MCF 10A (cell line): ENCODE results near the gene SMG6. TPM values are rescaled to one million over a fixed set of nuclear protein-coding genes. Genes with fewer than 3 reads are reported as not detected.
A peak's percentile ranks its signal among the peaks of the same experiment; 100 is the strongest.

Experiments
- BruUV-seq: library from RNA; stranded (reverse); fragments of 400-500 nt; replicated peaks from 2 replicates; lab custom pipeline; 2021; lab: Mats Ljungman, UMichigan
- CTCF ChIA-PET: fragments of 300-600 bp; sonication (Branson Sonifier 250); formaldehyde crosslinking; extraction: SDS; loops from one replicate; lab custom pipeline; 2021; ENCODE audit warnings: antibody characterized with exemption, inconsistent platforms; lab: Yijun Ruan, JAX
- POLR2A ChIA-PET: fragments of 300-600, 350-650 bp; sonication (Branson Sonifier 250); formaldehyde crosslinking; extraction: SDS; loops from one replicate; lab custom pipeline; 2020; ENCODE audit warnings: antibody characterized with exemption, inconsistent platforms; lab: Yijun Ruan, JAX
- DNase-seq: peaks from one replicate; pipeline ENCODE4 v3.0.0-alpha.2; 2018; ENCODE audit not compliant: unreplicated experiment
- H3K27ac Mint-ChIP-seq: one replicate; pipeline ENCODE4 v1.8.0; 2022; ENCODE audit warnings: mild to moderate bottlenecking, low read depth, mixed read lengths; ENCODE audit not compliant: unreplicated experiment
- H3K27me3 Mint-ChIP-seq: one replicate; pipeline ENCODE4 v1.8.0; 2022; ENCODE audit warnings: mixed read lengths; ENCODE audit not compliant: insufficient read depth, unreplicated experiment
- H3K36me3 Mint-ChIP-seq: one replicate; pipeline ENCODE4 v1.8.0; 2022; ENCODE audit warnings: mild to moderate bottlenecking, moderate library complexity, mixed read lengths; ENCODE audit not compliant: insufficient read depth, unreplicated experiment
- H3K4me1 Mint-ChIP-seq: one replicate; pipeline ENCODE4 v1.8.0; 2022; ENCODE audit warnings: mixed read lengths; ENCODE audit not compliant: insufficient read depth, unreplicated experiment
- H3K4me3 Mint-ChIP-seq: one replicate; pipeline ENCODE4 v1.8.0; 2022; ENCODE audit warnings: mild to moderate bottlenecking, moderate library complexity, mixed read lengths; ENCODE audit not compliant: unreplicated experiment
- H3K9me3 Mint-ChIP-seq: one replicate; pipeline ENCODE4 v1.8.0; 2022; ENCODE audit warnings: mixed read lengths; ENCODE audit not compliant: unreplicated experiment
- intact Hi-C: fragments of 100-400 bp; cut with micrococcal nuclease; formaldehyde crosslinking; loops from 2 replicates; pipeline ENCODE4 v1.14.1; 2022
- total RNA-seq: library from RNA; stranded (reverse); gene quantifications from 2 replicates; pipeline ENCODE4 v1.2.3, GENCODE V29; 2022
- TF ChIP-seq, protein P1 (sequence below): fragments of 200-600 bp; IDR thresholded peaks from one replicate; pipeline ENCODE4 v1.8.0; 2022; ENCODE audit warnings: antibody characterized with exemption, mild to moderate bottlenecking; ENCODE audit not compliant: unreplicated experiment

SMG6 gene
- total RNA-seq, 1 experiment from 2014 or later = 17.0 TPM

DNA sequence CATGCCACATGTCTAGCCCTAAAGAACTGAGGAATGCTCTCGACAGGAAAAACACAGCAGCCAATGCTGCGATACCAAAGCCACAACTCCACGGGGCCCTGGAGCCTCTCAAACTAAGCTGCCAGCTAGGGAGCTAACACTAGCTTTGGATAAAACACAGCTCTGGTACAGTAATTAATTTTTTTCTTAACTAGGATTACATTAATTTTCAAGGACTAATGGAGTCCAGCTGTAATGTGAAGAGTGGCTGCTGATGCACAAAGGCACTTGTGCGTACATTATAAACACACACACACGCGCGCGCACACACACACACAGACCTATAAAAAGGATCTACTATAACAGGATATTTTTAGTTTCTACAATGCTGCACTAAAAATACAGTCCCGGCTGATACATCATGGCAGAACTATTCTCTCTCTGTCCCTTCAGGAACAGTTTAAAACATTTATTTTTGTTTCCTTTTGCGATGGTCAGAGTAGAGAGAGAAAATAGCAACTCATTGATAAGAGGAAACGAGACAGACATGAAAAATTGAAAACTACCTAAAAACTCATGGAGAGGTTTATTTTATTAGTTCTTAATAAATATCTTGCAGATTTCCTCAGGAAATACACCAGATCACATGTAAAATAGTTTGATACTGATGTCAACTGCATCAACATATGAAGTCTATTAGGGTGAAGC is 88.5 kb downstream of the SMG6 start:
- H3K27ac Mint-ChIP-seq = no peak overlapping the region
- H3K36me3 Mint-ChIP-seq = peaks cover 9% of the 10 kb centered on the region
- TF ChIP-seq, protein P1, sequence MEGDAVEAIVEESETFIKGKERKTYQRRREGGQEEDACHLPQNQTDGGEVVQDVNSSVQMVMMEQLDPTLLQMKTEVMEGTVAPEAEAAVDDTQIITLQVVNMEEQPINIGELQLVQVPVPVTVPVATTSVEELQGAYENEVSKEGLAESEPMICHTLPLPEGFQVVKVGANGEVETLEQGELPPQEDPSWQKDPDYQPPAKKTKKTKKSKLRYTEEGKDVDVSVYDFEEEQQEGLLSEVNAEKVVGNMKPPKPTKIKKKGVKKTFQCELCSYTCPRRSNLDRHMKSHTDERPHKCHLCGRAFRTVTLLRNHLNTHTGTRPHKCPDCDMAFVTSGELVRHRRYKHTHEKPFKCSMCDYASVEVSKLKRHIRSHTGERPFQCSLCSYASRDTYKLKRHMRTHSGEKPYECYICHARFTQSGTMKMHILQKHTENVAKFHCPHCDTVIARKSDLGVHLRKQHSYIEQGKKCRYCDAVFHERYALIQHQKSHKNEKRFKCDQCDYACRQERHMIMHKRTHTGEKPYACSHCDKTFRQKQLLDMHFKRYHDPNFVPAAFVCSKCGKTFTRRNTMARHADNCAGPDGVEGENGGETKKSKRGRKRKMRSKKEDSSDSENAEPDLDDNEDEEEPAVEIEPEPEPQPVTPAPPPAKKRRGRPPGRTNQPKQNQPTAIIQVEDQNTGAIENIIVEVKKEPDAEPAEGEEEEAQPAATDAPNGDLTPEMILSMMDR = no peak
- POLR2A ChIA-PET = interaction anchor here (1.0 kb wide), 1 partner anchor 12 kb away, joined by 3 read pairs; no protein-coding TSS in a partner anchor
- no peak for DNase-seq
- CTCF ChIA-PET = interaction anchor here (0.7 kb wide), 2 partner anchors 29 to 160 kb away, joined by 3 to 6 read pairs; partner anchors contain the start of gene HIC1
- no TSS peak for BruUV-seq
- H3K27me3 Mint-ChIP-seq = no peaks in the 10 kb centered on the region
- intact Hi-C loops = no loop called here
- peaks cover 7% of the 10 kb centered on the region for H3K4me1 Mint-ChIP-seq
- no peak overlapping the region for H3K4me3 Mint-ChIP-seq
- H3K9me3 Mint-ChIP-seq = no peaks in the 10 kb centered on the region

DNA sequence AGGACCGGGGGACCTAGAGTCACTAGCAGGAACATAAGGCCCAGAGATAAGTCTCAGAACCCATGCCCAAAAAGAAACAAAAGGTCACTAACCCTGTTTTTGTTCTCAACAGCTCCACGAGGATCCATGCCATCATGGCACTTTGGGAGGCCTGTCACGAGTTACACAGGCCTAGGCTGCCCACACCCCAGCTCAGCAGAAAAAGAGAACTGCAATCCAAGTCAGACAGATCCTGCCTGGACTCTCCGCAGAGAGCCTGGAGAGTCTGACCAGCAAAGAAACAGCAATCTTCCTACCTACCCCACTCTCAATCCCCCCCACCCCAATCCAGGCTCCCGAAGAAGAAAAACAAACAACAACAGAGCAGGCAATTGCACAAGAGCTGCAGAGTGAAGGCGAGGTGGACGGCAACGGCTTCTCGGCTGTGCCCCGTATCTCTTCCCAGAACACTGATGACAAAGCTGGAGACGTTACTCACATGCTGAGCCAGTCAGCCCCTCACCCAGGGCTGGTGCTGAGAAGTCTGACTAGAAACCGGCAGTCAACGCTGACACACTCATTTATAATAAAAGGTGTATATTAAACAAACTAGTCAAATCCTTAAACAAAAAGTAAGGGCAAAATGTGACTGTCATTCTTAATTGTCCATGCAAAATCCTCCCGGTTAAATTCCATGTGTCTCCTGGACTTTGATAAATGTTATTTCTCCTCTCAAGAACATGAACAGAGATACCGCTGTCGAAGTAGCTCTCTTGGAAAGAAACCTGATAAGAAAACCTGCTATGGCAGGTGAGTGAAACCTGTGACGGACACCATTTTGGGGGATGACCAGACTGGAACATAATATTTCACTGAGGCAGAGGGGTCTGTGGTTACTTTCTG is 89.3 kb downstream of the SMG6 start:
- CTCF ChIA-PET = interaction anchor here (0.6 to 1.3 kb wide), 4 partner anchors 30 to 159 kb away, joined by 3 to 6 read pairs (median 4); partner anchors contain the start of gene HIC1
- Mint-ChIP-seq H3K4me1 (peaks cover 7% of the 10 kb centered on the region), H3K9me3 (no peaks in the 10 kb centered on the region), H3K27me3 (no peaks in the 10 kb centered on the region), H3K4me3 (no peak overlapping the region), H3K27ac (no peak overlapping the region), H3K36me3 (peaks cover 11% of the 10 kb centered on the region)
- POLR2A ChIA-PET = interaction anchor here (1.0 to 1.2 kb wide), 3 partner anchors 10 to 142 kb away, joined by 3 read pairs; no protein-coding TSS in a partner anchor
- DNase-seq = peak; percentile 70
- no TSS peak for BruUV-seq
- TF ChIP-seq, protein P1 = no peak
- intact Hi-C loops = no loop called here

DNA sequence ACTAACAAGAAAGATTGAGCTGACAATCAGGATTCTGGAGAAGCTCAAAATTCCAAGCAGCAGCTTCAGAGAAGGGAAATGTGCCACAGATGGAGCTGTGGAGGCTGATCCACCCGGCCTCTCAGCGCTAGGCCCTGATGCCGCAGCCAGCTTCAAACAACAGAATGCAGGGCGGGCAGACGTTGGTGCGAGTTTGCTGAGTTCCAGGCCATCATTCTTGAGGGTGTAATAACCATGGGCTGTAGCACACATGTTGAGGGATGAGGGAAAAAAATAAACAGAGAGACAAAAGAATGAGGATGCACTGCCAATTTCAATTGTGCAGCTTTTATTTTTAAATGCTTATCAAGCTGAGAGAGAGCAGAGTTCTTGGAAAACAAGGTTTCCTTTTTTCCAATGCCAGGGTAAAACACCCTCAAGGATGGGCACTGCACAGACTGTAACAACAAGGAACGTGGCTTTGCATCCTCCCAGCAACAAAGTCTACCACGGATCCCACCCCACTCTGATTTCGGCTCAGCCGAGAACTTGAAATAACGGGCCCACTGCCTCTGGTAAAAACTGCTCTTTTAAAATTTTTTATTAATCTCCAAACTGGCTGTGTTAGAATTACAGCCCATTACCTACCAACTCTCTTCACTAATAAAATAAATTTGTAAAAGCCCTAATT is 90.2 kb downstream of the SMG6 start:
- ChIA-PET POLR2A (interaction anchor here (0.8 to 1.2 kb wide), 3 partner anchors 9 to 141 kb away, joined by 3 to 5 read pairs (median 3); no protein-coding TSS in a partner anchor), CTCF (interaction anchor here (1.3 kb wide), 1 partner anchor 31 kb away, joined by 4 read pairs; no protein-coding TSS in a partner anchor)
- intact Hi-C loops = no loop called here
- H3K4me3 Mint-ChIP-seq = no peak overlapping the region
- H3K27ac Mint-ChIP-seq = no peak overlapping the region
- BruUV-seq = no TSS peak
- H3K36me3 Mint-ChIP-seq = peaks cover 19% of the 10 kb centered on the region
- H3K27me3 Mint-ChIP-seq = no peaks in the 10 kb centered on the region
- H3K9me3 Mint-ChIP-seq = no peaks in the 10 kb centered on the region
- TF ChIP-seq, protein P1 = no peak
- H3K4me1 Mint-ChIP-seq = peaks cover 7% of the 10 kb centered on the region
- no peak for DNase-seq
